Right renal pelvis (tissue), 4 donors: ENCODE data around the gene QTRT2. TPM values are rescaled to one million over a fixed set of nuclear protein-coding genes. Genes with fewer than 3 reads are reported as not detected.

ENCODE experiments used
- DNase-seq, 4 donors: peaks; one replicate each; pipeline ENCODE4 v3.0.0-alpha.2; 2013; ENCODE audit warnings: low read depth in 4 of 4, low spot score in 3 of 4, missing footprints in 1 of 4
- polyA plus RNA-seq, 4 donors: library from polyadenylated mRNA; unstranded; fragments of 120-200 nt; gene quantifications; one replicate each; pipeline ENCODE4 v1.2.1, GENCODE V29; 2013; ENCODE audit not compliant: insufficient read length in 4 of 4

QTRT2 gene
- polyA plus RNA-seq, 4 donors, result 24.6 to 30.2 (median 26.6) TPM

DNA sequence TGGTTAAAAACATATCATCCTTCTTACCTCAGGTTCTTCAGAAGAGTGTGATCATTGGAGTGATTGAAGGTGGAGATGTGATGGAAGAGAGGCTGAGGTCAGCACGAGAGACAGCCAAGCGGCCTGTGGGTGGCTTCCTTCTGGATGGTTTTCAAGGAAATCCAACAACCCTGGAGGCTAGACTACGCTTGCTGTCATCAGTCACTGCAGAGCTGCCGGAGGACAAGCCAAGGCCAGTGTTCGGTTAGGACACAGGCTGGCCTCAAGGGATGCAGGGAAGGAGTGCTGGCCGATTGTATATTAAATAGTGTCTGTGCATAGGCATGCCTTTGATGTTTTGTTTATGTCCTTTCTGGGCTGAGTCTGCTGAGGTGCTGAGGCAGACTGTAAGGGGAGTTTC is 20.2 kb downstream of the QTRT2 start:
- DNase-seq, result no peak

DNA sequence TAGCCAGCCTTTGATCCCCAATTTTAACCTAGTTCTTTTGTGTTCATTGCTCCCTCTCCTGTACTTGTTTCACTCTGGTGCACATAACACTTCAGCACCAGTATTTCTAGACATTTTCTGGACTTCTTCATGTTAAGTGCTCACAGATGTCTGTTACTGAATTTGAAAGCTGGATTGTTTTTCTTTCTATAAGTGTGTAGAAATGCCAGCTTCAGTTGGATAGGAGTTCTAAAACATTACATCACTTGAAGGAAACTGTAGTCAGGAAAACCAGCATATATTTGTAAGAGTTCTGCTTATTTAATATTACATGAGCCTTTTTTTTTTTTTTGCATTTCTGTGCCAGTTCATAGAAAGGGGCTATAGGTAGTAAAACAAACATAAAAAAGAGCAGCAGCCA is 21.6 kb downstream of the QTRT2 start:
- DNase-seq, result no peak

DNA sequence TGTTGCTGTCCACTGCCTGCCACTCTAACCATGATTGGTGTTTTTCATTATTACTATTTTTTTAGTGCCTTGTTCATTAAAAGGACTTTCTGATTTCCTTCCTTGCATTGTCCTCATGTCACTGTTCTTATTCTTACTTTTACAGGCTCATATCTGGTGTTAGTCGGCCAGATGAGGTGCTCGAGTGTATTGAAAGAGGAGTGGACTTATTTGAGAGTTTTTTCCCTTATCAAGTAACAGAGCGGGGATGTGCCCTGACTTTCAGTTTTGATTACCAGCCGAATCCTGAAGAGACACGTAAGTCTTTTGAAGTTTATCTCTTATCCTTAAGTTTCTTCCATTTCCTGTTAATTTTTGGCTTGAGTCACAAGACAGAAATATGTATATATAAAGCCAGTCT is 23.2 kb downstream of the QTRT2 start:
- no peak for DNase-seq

DNA sequence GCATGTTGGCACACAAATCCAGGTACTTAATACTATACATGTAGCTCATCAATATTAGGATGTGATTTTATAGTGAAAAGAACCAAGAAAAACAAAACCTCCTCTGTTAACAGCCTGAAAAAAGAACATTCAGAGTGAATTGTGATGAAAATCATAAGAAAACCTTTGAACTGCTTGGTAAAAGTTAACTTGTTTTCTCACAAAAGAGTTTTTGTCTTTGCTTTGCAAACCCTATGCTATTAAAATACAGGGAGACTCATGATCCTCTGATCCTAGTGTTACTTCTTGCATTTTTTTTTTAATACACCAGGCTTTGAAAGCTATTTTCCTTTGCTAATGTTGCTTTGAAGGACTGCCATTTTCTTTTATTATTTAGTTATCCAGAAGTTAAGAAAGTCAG is 23.7 kb downstream of the QTRT2 start:
- no peak for DNase-seq

DNA sequence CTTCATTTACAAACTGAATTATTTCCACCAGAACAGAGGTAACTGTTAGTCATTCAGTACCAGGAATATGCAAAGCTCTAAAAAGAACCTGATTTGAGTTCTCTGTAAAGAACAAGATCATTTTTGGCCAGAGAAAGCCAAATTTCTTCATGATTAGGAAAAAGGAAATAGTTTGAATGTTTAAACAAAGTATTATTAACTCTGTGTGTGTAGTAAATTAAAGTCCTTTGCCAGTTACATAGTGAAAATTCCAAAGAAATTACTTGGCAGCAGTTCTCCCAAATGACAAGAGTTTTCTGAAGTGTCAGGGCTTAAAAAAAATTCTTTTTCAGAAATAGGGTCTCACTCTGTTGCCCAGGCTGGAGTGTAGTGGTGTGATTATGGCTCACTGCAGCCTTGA is 24.5 kb downstream of the QTRT2 start:
- no peak for DNase-seq

DNA sequence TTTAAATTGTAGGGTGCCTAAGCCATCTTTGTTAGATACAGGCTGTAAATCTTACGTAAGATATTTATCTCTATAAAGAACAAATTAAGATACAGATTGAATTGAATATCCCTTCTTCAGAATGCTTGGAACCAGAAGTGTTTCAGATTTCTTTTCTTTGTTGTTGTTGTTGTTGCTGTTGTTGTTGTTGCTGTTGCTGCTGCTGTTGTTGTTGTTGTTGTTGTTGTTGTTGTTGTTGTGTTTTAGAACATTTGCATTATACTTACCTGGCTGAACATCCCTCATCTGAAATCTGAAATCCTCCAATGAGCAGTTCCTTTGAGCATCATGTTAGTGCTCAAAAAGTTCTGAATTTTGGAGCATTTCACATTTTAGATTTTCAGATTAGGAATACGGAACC is 26.6 kb downstream of the QTRT2 start:
- no peak for DNase-seq

DNA sequence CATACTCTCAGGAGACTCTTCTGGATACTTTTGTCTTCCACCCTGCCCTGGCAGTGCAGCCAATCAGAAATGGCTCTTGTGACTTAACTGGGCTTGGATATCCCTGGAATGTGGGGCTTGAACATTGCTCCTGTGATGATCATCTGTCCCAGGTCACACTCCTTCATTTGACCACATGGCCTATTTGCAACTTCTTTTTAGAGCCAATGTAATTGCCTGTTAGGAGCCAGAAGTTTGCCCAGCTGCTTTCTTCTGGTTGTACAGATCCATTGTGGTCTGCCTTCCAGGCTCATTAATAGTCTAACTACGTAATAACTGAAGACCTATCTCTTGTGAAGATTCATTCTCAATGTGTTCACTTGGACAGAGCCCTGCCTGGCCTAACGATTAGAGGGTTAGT is 29.8 kb downstream of the QTRT2 start:
- no peak for DNase-seq

DNA sequence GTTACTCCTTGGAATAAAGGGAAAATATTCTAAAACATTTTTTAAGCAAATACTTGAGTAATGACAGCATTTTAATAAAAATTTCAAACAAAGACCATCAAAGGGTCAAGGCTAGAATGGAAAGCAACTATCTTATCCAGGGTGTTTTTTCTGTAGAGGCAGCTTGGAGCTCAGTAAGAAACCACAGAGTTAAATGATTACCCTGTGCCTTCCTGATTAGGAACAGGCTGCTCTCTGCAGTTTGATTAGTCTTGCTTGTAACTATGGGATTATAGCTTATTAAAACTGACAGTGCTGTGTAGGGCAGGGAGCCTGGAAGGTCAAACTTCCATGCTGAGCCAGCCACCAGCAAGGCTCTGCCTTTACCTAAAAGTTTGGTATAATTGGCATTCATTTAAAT is 33.1 kb downstream of the QTRT2 start:
- no peak for DNase-seq

DNA sequence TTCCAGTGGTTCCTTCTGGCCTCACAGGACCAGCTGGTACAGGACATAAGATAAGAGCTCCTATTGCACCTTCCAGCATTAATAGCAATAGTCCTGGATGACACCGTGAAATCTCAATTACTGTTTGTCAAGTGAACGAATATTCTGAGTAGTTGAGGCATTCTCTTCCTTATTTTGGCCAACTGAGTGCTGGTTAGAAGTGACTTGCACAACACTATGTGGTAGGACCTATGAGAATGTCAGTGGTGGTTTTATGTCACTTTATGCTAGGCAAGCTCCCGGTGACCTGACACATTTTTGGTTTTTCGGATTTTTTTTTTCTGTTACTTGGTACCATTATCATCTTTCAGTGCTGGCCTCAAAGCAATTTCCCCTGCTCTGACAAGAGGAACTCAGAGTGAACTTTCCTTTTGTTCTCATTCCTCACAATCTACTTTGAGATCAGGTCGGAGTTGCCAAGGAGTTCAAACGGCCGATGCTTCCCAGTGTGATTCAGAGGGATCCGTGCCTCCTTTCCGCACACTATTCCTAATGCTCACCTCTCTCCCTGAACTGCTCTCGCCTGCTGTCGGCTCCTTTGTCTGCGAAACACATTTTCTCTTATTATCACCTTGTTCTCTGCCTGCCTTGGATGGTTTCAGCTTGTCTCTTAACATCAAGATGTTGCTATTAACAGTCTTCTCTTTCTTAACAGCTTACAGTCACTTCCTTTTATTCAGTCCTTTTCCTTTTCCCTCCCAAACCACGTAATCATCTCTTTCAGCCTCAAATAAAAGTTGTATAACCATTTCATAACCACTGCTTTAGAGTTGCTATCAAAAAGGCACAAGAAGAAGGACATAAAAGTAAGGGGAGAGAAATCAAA is 35.8 kb downstream of the QTRT2 start:
- no peak for DNase-seq

DNA sequence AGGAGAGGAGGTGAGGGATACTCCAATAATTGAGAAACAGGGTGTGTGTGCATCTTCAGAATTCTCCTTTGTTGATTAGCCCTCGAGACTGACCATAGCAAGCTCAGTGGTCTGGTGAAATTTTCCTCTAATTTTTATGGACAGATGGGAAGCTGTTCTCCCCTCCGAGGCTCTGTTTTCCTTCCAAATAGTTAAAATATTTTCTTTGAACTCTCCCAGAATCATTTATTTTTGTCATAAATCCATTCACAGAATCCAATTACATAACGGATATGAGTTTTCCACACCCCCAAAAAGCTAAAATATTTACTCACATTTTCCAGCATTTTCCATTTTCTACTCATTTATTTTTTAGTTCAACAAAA is 36.5 kb downstream of the QTRT2 start:
- peak in 2 of 4 donors; percentile 12 to 33 for DNase-seq

DNA sequence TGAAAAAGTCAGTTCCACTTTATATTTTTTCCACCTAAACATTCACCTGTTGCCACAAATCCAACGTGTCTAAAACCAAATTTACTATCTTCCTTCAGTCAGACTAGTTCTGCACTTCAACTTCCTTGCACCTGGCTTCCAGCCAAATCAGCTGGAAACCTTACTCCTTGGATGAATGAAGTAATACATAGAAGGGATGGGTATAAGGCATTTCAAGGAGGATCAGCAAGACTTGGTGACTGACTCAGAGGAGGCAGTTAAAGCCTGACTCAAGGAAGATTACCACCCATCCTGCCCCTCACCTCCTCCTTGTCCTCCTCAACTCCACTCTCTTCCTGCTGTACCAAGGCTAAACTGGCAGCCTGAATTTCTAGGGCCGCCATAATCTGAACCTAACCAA is 37.1 kb downstream of the QTRT2 start:
- DNase-seq, result peak in 2 of 4 donors; percentile 12 to 20

DNA sequence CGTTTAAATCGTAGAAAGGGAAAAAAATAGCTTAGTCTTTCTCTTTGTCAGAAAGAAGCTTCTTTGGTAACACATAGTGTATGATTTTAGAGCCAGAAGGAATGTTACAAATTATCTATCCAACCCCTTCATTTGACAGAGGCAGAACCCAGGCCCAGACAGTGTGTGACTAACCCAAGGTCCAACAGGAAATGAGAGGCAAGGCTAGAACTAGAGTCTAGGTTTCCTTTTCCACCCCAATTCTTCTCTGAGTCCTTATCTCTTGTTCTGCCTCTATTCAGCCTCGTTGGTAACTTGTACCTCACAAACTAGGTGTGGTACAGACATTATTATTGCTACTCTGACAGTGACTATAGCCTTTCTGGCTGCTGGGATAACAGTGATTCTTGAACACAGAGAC is 39.3 kb downstream of the QTRT2 start:
- DNase-seq, result no peak

DNA sequence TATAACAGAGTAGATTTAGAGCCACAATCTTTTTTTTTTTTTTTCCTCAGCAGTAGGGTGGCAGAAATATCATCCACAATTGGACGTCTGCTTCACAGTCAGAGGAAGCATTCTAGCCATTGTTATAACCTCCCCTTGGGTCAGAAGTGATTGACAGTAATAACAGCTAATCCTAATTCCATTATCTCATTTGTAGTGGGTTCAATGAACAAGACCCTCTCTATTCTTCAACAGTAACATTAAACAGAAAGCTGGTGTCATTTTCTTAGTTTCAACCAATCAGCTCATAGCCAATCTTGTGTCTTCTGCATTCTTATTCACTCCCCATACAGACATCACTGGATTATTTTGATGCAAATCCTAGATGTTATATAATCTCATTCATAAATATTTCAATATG is 44.6 kb downstream of the QTRT2 start:
- DNase-seq, result no peak

DNA sequence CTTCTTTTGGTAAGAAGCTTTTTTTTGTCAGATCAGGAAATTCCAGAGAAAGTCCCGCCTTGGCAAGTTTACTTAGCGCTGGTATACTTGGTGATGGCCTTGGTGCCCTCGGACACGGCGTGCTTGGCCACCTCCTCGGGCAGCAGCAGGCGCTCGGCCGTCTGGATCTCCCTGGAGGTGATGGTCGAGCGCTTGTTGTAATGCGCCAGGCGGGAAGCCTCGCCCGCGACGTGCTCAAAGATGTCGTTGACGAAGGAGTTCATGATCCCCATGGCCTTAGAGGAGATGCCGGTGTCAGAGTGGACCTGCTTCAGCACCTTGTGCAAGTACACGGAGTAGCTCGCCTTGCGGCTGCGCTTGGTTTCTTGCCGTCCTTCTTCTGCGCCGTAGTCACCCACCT is 46.6 kb downstream of the QTRT2 start:
- DNase-seq, result no peak

DNA sequence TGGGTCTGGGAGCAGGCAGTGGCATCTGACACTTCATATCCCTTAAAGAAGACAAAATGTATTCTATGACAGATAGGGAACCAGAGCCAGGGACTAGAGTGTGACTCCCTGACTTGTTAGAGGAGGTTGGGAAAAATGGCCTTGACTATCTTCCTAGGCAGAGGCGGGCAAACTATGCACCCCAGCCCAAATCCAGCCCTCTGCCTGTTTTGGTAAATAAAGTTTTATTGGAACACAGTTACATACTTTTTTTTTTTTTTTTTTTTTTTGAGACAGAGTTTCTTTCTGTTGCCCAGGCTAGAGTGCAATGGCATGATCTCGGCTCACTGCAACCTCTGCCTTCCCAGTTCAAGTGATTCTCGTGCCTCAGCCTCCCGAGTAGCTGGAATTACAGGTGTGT is 47.3 kb downstream of the QTRT2 start:
- DNase-seq, result no peak

DNA sequence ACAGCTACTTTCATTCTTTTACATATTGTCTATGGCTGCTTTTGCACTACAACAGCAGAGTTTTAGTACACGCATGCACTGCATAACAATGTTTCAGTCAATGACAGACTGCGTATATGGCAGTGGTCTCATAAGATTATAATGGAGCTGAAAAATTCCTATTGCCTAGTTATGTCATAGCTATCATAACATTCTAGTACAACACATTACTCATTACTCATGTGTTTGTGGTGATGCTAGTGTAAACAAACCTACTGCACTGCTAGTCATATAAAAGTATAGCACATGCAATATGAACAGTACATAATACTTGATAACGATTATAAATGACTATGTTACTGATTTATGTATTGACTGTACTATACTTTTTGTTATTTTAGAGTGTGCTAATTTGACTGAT is 47.9 kb downstream of the QTRT2 start:
- no peak for DNase-seq

DNA sequence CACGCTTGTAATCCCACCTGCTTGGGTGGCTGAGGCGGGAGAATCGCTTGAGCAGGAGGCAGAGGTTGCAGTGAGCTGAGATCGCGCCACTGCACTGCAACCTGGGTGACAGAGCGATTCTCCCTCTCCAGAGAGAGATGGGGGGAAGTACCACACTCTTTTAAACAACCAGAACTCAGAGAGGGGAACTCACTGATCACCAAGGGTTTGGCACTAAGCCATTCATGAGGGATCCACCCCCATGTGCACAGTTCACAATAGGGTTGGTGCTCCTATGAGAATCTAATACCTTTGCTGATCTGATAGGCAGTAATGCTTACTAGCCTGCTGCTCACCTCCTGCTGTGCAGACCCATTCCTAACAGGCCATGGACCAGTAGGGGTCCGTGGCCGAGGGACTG is 51.6 kb downstream of the QTRT2 start:
- DNase-seq, result no peak

DNA sequence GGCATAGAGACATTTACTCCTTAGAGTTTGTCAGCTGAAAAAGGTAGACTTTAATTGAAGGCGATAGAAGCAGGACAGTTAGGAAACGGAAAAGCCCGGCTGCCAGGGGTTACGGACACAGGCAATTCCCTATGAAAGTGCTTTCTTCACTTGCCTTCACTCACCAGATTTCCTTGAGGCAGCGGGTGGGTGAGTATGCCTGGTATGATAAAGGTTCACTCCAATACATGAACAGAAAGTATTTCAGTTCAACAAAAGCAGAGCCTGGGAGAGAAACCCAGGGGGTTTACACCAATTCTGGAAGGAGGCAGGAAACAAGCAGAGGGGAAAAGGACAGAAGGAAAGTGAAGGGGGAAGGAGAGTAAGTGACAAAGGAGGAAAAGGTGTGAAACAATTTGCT is 53.9 kb downstream of the QTRT2 start:
- no peak for DNase-seq

DNA sequence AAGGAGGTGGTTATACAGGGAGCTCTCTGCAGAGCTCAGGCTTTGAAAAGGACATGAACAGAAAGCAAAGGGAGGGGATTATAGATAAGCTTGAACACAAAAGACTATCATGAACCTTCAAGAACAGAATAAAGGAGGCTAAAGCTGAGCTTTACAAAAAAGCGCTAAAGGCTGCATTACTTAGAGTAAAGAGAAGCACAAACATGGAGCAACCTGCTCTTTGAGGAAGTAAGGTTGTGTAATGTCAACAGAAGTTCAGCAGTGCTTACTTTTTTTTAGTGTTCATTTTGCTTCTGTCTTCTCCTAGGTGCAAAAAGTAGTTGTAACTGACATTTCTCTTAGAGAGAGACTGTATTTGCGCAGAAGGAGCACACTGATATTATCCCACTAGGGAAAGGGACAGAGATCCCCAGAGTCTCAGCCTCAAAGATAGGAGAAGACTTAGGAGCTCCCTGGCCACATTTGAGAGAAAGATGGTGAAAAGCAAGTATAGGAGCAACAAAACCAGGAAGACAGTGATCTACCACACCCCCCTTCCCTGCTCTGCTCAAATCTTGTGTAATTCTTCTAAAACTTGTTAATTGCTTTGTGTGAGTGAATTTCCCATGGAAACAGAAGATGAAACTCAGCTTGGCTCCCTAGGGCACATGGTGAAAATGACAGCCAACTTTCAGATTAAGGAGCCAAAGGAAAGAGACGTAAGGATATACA is 54.7 kb downstream of the QTRT2 start:
- DNase-seq, result no peak

DNA sequence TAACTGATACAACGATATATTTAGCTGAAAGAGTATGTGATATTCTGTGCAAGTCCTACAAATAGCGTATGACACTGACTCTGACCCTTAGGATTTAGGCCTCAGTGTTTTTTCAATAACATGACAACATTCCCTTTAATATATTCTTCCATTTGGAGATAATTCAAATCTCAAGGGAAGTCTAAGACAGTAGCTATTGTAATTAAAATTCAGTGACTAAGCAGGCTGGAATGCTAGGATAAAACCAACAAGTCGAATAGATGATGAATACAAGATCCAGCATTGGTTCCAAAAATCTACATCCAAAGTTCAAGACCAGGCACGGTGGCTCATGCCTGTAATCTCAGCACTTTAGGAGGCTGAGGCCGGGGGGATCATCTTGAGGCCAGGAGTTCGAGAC is 56.2 kb downstream of the QTRT2 start:
- no peak for DNase-seq

DNA sequence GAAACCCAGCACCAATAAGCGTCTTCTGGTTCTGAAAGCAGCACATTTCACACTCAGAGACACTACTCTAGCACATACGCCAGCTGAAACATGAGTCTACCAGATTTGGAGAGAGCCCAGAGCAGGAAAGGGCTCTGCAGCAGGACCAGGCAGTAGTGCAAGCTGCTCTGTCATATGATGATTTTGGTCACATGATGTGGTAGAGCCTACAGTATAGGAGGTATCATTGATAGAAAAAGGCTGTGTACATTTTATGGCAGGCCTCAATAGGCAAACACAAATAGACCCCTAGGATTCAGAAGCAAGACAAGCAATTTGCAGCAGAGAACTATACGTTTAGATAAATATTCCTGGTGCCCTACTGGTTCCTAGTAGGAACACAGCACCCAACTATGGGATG is 58.2 kb downstream of the QTRT2 start:
- no peak for DNase-seq

DNA sequence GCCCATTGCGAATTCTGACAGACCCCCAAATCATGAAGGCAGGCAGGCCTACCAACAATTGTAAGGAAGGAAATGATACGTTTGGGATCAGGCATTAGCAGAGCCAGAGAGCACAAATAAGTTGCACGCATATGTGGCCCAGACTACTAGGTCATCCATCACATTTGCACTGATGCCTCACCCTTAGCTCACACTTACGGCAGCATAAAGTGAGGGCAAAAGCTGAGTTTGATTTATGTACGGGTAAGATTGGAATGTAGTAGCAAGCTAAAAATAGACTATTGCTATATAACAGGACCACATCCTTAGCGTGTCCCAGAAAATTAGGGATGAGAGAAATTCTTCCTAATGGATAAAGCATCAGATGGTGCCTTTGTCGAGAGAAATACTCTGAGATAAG is 58.6 kb downstream of the QTRT2 start:
- no peak for DNase-seq
